GM12865 (cell line): ENCODE data around the gene ATP13A5.

Experiments
- DNase-seq: peaks from one replicate; pipeline ENCODE4 v3.0.0; 2010; ENCODE audit warnings: low read depth
- H3K4me3 ChIP-seq: 2 replicates; pipeline ENCODE4 v1.5.1; 2011; ENCODE audit warnings: mild to moderate bottlenecking, low read depth, low read length, control low read depth
- TF ChIP-seq, protein P1 (sequence below): IDR thresholded peaks from 2 replicates; pipeline ENCODE4 v1.5.1; 2011; ENCODE audit warnings: low read length, control low read depth, low read depth, inconsistent platforms; ENCODE audit not compliant: insufficient read depth; ENCODE audit errors: missing control alignments

The ATP13A5 gene

GRCh38 chr3:193310914-193311723 lies 67.4 kb downstream of the ATP13A5 start:
- H3K4me3 ChIP-seq = no peak overlapping the region
- DNase-seq = no peak
- TF ChIP-seq, protein P1, sequence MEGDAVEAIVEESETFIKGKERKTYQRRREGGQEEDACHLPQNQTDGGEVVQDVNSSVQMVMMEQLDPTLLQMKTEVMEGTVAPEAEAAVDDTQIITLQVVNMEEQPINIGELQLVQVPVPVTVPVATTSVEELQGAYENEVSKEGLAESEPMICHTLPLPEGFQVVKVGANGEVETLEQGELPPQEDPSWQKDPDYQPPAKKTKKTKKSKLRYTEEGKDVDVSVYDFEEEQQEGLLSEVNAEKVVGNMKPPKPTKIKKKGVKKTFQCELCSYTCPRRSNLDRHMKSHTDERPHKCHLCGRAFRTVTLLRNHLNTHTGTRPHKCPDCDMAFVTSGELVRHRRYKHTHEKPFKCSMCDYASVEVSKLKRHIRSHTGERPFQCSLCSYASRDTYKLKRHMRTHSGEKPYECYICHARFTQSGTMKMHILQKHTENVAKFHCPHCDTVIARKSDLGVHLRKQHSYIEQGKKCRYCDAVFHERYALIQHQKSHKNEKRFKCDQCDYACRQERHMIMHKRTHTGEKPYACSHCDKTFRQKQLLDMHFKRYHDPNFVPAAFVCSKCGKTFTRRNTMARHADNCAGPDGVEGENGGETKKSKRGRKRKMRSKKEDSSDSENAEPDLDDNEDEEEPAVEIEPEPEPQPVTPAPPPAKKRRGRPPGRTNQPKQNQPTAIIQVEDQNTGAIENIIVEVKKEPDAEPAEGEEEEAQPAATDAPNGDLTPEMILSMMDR = no peak

GRCh38 chr3:193305356-193305755 lies 73.2 kb downstream of the ATP13A5 start:
- H3K4me3 ChIP-seq = no peak overlapping the region
- no peak for DNase-seq
- TF ChIP-seq, protein P1 = no peak

DNA sequence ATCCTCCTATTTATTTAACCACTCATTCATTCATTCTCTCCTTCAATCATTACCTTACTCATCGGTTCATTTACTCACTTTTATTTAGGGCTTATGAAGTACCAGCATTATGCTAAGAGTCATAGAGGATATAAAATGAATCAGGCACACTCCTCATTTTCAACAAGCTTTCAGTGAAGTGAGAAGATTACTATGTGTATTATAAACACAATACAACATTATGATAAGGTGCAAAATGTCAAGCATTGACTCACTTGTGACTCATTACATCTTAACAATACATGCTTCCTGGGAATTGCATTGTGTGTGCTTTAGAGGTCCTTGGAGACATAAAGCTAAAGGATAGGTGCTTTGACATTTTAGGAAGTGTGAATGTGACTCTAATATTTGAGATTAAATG lies 77.1 kb downstream of the ATP13A5 start:
- no peak overlapping the region for H3K4me3 ChIP-seq
- TF ChIP-seq, protein P1 = no peak
- DNase-seq = no peak

- TF ChIP-seq, protein P1 = no peak
- H3K4me3 ChIP-seq = no peak overlapping the region
- peak; percentile 52 for DNase-seq
These were observed 81.1 kb downstream of the ATP13A5 start for GRCh38 chr3:193297421-193297820.

GRCh38 chr3:193295985-193296384 lies 82.6 kb downstream of the ATP13A5 start:
- no peak for DNase-seq
- TF ChIP-seq, protein P1 = no peak
- H3K4me3 ChIP-seq = no peak overlapping the region

DNA sequence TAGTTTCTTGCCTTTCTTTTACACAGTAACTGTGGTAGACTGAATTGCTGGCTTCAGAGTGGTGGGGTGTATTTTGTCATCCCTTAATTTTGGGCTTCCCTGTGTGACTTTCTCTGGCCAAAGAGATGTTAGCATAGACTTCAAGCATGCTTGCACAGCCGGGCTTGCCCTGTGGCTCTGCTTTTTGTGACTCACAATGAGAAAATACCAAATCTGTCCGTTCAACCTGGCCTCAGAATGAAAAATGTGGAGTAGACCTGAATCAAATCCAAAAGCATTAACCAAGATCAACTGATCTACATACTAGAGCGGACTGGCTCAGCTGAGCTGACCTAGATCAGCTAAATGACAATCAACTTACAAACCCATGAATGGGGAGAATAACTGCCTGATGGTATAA lies 86.2 kb downstream of the ATP13A5 start:
- no peak for DNase-seq
- TF ChIP-seq, protein P1 = no peak
- H3K4me3 ChIP-seq = no peak overlapping the region
